ENCODE data around the gene MAN1B1. TPM values are rescaled to one million over a fixed set of nuclear protein-coding genes. Genes with fewer than 3 reads are reported as not detected.
A peak's percentile ranks its signal among the peaks of the same experiment; 100 is the strongest.
"Not testable (repeated sequence)": the region's sequence is repeated elsewhere in the genome, so short reads cannot be mapped to it uniquely, and the experiment has no call there.

MAN1B1 gene
- total RNA-seq, 1 donor from 2014 or later, result 27.4 TPM

- DNase-seq (ENCODE audit: low spot score) (no peak), ATAC-seq (no peak)
These were observed 22.7 kb downstream of the MAN1B1 start for GRCh38 chr9:137109250-137110146.

GRCh38 chr9:137110147-137110910 is 23.5 kb downstream of the MAN1B1 start:
- DNase-seq (ENCODE audit: low spot score), result no peak
- no peak for ATAC-seq

- DNase-seq (ENCODE audit: low spot score) (no peak), ATAC-seq (no peak)
These were observed 24.4 kb downstream of the MAN1B1 start for GRCh38 chr9:137110911-137111787.

GRCh38 chr9:137111788-137112563 is 25.2 kb downstream of the MAN1B1 start:
- DNase-seq (ENCODE audit: low spot score) (no peak), ATAC-seq (no peak)

GRCh38 chr9:137112564-137113384 is 26.0 kb downstream of the MAN1B1 start:
- no peak for DNase-seq (ENCODE audit: low spot score)

GRCh38 chr9:137113385-137114159 is 26.8 kb downstream of the MAN1B1 start:
- ATAC-seq (no peak), DNase-seq (ENCODE audit: low spot score) (no peak)

More at GRCh38 chr9:137112564-137113384, 26.0 kb downstream of the MAN1B1 start:
- ATAC-seq, result no peak

GRCh38 chr9:137114220-137114612 is 27.4 kb downstream of the MAN1B1 start:
- DNase-seq (ENCODE audit: low spot score), result no peak
- ATAC-seq, result no peak

- DNase-seq (ENCODE audit: low spot score) (peak; percentile 81), ATAC-seq (peak; percentile 95)
These were observed 28.0 kb downstream of the MAN1B1 start, which contains the start of gene DPP7 for GRCh38 chr9:137114613-137115393. Gene DPP7 (minus strand): TSS chr9:137114733. CDS start chr9:137114713, 20 bp downstream.

- no peak for ATAC-seq
- no peak for DNase-seq (ENCODE audit: low spot score)
These were observed 28.7 kb downstream of the MAN1B1 start for GRCh38 chr9:137115394-137116026.

- no peak for ATAC-seq
- no peak for DNase-seq (ENCODE audit: low spot score)
These were observed 29.3 kb downstream of the MAN1B1 start for GRCh38 chr9:137116027-137116507.

GRCh38 chr9:137116728-137117127 is 29.9 kb downstream of the MAN1B1 start:
- no peak for ATAC-seq
- no peak for DNase-seq (ENCODE audit: low spot score)

GRCh38 chr9:137117269-137117731 is 30.5 kb downstream of the MAN1B1 start:
- DNase-seq (ENCODE audit: low spot score) (no peak), ATAC-seq (no peak)

- not testable (repeated sequence) for DNase-seq (ENCODE audit: low spot score); ATAC-seq
These were observed 31.4 kb downstream of the MAN1B1 start for GRCh38 chr9:137118092-137118603.

GRCh38 chr9:137121927-137122795 is 35.4 kb downstream of the MAN1B1 start:
- not testable (repeated sequence) for DNase-seq (ENCODE audit: low spot score); ATAC-seq

- DNase-seq (ENCODE audit: low spot score); ATAC-seq: not testable (repeated sequence)
These were observed 36.1 kb downstream of the MAN1B1 start for GRCh38 chr9:137122796-137123467.

All from left lobe of liver (tissue), 2 donors.